Measurements from ENCODE around the gene HDGFL3.

Gene HDGFL3

DNA sequence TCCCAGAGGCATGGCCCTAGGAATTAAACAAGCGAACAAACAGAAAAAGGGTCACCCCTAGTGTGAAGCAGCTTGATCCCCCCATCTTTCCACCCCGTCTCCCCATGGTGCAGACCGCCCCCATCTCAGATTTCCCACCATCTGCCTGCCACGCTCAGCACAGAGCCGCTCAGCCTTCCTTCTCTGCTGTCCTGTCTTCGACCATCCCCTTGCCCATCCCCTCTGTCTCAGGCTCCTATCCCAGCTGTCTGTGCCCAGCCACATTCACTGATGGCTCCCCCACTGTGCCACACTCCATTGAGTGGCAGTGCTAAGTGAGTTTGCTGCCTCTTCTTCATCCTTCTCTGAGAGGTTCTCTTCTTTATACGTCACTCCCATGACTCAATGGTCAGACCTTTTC, 128.9 kb downstream of the HDGFL3 start:
- TF ChIP-seq CTCF (IDR thresholded peaks at IDR 0.05): no peak

All from LNCAP (cell line).